ENCODE measurements around the gene GNAQ.

- TF ChIP-seq CTCF (conservative IDR thresholded peaks at IDR 0.05; ENCODE audit: low read depth, low read length) (no peak), EZH2 (IDR thresholded peaks at IDR 0.05; ENCODE audit: low read length, unreplicated experiment) (no peak)
These were observed 202.2 kb downstream of the GNAQ start for GRCh38 chr9:77829420-77829819.
